PC-3 (cell line): Measurements from ENCODE around the gene PLA2G4A.

Source experiments
- CTCF ChIP-seq: fragments of 300-600 bp; sonication (generic); conservative IDR thresholded peaks from 2 replicates; pipeline ENCODE4 v1.5.1; 2017; ENCODE audit warnings: antibody characterized with exemption, low read depth, mild to moderate bottlenecking, low read length
- EZH2 ChIP-seq: fragments of 300-600 bp; sonication (generic); IDR thresholded peaks from one replicate; pipeline ENCODE4 v1.6.1; 2017; ENCODE audit warnings: antibody characterized with exemption, mild to moderate bottlenecking, low read length; ENCODE audit not compliant: unreplicated experiment
- EZH2phosphoT487 ChIP-seq: fragments of 300-600 bp; sonication (generic); IDR thresholded peaks from 2 replicates; pipeline ENCODE4 v1.6.1; 2018; ENCODE audit warnings: mild to moderate bottlenecking, antibody characterized with exemption, low read length, borderline replicate concordance

GRCh38 chr1:186899577-186899976 lies 70.8 kb downstream of the PLA2G4A start:
- no peak for TF ChIP-seq CTCF
- TF ChIP-seq EZH2phosphoT487: no peak
- TF ChIP-seq EZH2: no peak
